ENCODE results near the gene MED17.
"Not testable (repeated sequence)": the region's sequence is repeated elsewhere in the genome, so short reads cannot be mapped to it uniquely, and the experiment has no call there.

Gene MED17

GRCh38 chr11:93753241-93753640 is 30.8 kb upstream of the MED17 start:
- H3K4me3 ChIP-seq (ENCODE audit: low read depth, low read length), result no peak overlapping the region
- no peak for TF ChIP-seq CTCF (IDR thresholded peaks at IDR 0.05; ENCODE audit: low read depth, low read length)
- H3K27me3 ChIP-seq (ENCODE audit: insufficient read depth, low read depth, severe bottlenecking), result no peaks in the 10 kb centered on the region
- no peak overlapping the region for H3K27ac ChIP-seq
- H3K9me3 ChIP-seq (ENCODE audit: severe bottlenecking), result no peaks in the 10 kb centered on the region
- H3K36me3 ChIP-seq, result peaks cover 26% of the 10 kb centered on the region
- DNase-seq, result no peak

- TF ChIP-seq CTCF (IDR thresholded peaks at IDR 0.05; ENCODE audit: low read depth, low read length), result no peak
- H3K27ac ChIP-seq, result no peak overlapping the region
- no peak for DNase-seq
- H3K27me3 ChIP-seq (ENCODE audit: insufficient read depth, low read depth, severe bottlenecking), result no peaks in the 10 kb centered on the region
- no peaks in the 10 kb centered on the region for H3K9me3 ChIP-seq (ENCODE audit: severe bottlenecking)
- peaks cover 53% of the 10 kb centered on the region for H3K36me3 ChIP-seq
- H3K4me3 ChIP-seq (ENCODE audit: low read depth, low read length), result no peak overlapping the region
These were observed 27.3 kb upstream of the MED17 start for GRCh38 chr11:93756748-93757147.

- DNase-seq, result no peak
- TF ChIP-seq CTCF (IDR thresholded peaks at IDR 0.05; ENCODE audit: low read depth, low read length), result no peak
- Histone ChIP-seq H3K27ac (no peak overlapping the region), H3K36me3 (peaks cover 53% of the 10 kb centered on the region), H3K27me3 (ENCODE audit: insufficient read depth, low read depth, severe bottlenecking) (no peaks in the 10 kb centered on the region), H3K9me3 (ENCODE audit: severe bottlenecking) (no peaks in the 10 kb centered on the region), H3K4me3 (ENCODE audit: low read depth, low read length) (no peak overlapping the region)
These were observed 26.8 kb upstream of the MED17 start for GRCh38 chr11:93757301-93757700.

GRCh38 chr11:93757924-93758865 is 25.9 kb upstream of the MED17 start:
- no peaks in the 10 kb centered on the region for H3K9me3 ChIP-seq (ENCODE audit: severe bottlenecking)
- no peak for TF ChIP-seq CTCF (IDR thresholded peaks at IDR 0.05; ENCODE audit: low read depth, low read length)
- no peak overlapping the region for H3K4me3 ChIP-seq (ENCODE audit: low read depth, low read length)
- H3K36me3 ChIP-seq, result peaks cover 55% of the 10 kb centered on the region
- H3K27me3 ChIP-seq (ENCODE audit: insufficient read depth, low read depth, severe bottlenecking), result no peaks in the 10 kb centered on the region
- no peak for DNase-seq
- no peak overlapping the region for H3K27ac ChIP-seq

GRCh38 chr11:93759123-93759522 is 25.0 kb upstream of the MED17 start:
- not testable (repeated sequence) for H3K27me3 ChIP-seq (ENCODE audit: insufficient read depth, low read depth, severe bottlenecking); DNase-seq; H3K27ac ChIP-seq; H3K4me3 ChIP-seq (ENCODE audit: low read depth, low read length); H3K9me3 ChIP-seq (ENCODE audit: severe bottlenecking)
- peaks cover 60% of the 10 kb centered on the region for H3K36me3 ChIP-seq

GRCh38 chr11:93761910-93762309 is 22.2 kb upstream of the MED17 start:
- Histone ChIP-seq H3K9me3 (ENCODE audit: severe bottlenecking) (no peaks in the 10 kb centered on the region), H3K27ac (no peak overlapping the region), H3K27me3 (ENCODE audit: insufficient read depth, low read depth, severe bottlenecking) (no peaks in the 10 kb centered on the region), H3K36me3 (peaks cover 47% of the 10 kb centered on the region), H3K4me3 (ENCODE audit: low read depth, low read length) (no peak overlapping the region)
- no peak for TF ChIP-seq CTCF (IDR thresholded peaks at IDR 0.05; ENCODE audit: low read depth, low read length)
- no peak for DNase-seq

Data from WERI-Rb-1 (cell line).